ENCODE measurements around the gene PCDH15.
"Not testable (repeated sequence)": the region's sequence is repeated elsewhere in the genome, so short reads cannot be mapped to it uniquely, and the experiment has no call there.

The PCDH15 gene

DNA sequence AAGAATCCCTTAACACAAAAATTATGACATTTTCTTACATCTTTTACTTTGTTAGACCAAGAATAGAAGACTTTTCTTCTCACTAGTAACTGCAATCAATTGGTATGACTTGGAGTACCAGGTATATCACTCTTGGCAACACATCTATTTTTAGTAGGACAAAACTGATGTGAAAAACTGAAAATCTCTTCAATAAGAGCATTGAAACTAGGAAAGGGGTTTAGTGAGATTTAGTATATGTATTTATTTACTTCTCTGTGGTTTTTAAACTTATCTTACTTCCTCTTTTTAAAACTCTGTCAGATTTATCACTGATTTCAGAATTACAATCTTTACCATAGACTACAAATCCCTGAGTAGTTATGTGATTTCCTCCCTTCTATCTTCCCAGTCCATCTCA lies 366.2 kb downstream of the PCDH15 start:
- intact Hi-C loops (cut with DNase I) = no loop called here
- no peak for DNase-seq

DNA sequence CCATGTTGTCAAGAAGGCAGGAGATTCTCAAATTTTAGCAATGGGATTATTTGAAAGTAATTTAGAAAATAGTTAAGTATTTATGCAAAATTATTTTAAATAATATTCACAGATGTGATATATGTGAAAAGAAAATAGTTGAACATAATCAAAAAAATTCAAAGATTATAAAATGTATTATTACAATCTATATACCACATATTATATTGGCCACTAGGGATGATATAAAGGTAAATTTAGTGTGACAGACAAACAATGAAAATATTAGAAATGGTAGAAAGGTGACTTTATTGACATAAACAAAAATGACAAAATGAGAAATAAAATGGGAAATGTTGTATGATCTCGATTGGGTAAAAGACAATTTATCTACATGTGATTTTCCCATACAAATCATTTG lies 385.5 kb downstream of the PCDH15 start:
- intact Hi-C loops (cut with DNase I) = no loop called here
- DNase-seq = no peak

GRCh38 chr10:54402576-54402975 lies 398.5 kb downstream of the PCDH15 start:
- no peak for DNase-seq
- intact Hi-C loops (cut with DNase I) = loop anchor here (5.0 kb wide), 3 partner anchors 405 to 805 kb away; no protein-coding TSS in a partner anchor

- no peak for DNase-seq
- intact Hi-C loops (cut with DNase I) = no loop called here
These were observed 405.0 kb downstream of the PCDH15 start for GRCh38 chr10:54396031-54396430.

DNA sequence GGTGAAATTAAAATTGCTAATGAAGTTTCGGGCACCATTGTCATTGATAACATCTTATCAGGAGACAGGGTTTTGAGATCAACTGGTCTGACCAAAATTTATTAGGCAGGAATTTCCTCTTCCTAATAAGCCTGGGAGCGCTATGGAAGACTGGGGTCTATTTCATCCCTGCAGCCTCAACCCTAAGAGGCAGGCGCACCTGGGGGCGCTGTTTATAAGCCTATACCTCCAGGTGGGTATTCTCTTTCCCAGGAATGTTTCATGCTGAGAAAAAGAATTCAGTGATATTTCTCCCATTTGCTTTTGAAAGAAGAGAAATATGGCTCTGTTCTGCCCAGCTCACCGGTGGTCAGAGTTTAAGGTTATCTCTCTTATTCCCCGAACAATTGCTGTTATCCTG lies 406.4 kb downstream of the PCDH15 start:
- DNase-seq; intact Hi-C loops (cut with DNase I): not testable (repeated sequence)

DNA sequence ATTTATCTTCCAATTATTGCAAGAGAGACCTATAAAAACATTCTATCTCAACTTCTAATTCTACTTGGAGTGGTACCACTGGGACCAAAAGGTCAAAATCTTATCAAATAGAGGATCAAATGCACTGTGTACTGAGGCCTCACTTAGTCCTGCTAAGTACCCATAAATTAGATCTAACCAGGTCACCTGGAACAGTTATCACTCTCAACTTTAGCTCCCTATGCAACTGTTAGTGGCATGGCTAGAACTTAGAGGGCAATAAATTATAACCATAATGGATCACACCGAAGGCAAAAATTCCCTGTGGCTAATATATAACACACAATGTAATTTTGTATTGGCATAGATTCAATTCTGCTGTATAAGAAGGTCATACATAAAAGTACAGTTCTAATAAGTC lies 428.9 kb downstream of the PCDH15 start:
- intact Hi-C loops (cut with DNase I) = no loop called here
- DNase-seq = no peak

DNA sequence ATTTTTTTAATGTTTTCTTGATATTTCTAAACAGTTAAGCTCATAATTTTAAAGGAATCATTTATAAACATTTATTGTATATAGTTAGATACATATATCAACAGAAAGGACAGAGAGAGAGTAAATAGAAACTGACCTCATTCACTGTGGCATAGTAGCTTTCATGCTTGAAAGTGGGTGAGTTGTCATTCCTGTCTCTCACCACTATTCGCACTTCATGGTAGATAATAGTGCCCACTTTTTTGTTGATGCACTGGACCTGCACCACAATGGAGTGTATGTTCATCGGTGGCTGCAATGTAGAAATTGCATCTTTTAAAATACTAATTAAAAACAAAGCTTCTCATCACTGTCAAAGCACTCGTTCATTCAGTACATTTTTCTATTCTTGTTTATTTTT lies 432.0 kb downstream of the PCDH15 start:
- intact Hi-C loops (cut with DNase I) = no loop called here

DNA sequence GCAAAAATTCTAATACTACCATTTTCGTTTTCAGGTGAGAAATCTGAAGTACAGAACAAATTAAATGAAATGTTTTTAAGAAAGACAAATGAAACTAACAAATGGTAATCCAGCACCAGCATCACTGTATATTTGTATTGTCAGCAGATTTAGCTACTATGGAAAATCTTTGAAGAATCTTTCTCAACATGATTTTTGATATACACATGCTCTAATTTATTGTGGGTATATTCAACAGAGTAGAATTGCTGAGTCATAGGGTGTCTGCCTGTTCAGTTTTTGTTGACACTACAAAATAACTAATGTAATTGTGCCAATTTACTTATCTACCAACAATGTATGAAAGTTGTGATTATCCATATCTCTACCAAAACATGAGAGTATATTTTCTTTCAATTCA lies 437.6 kb downstream of the PCDH15 start:
- no peak for DNase-seq
- intact Hi-C loops (cut with DNase I) = no loop called here

More for the DNA sequence above, 432.0 kb downstream of the PCDH15 start:
- DNase-seq = no peak

GRCh38 chr10:54342058-54342457 lies 459.0 kb downstream of the PCDH15 start:
- DNase-seq = no peak
- intact Hi-C loops (cut with DNase I) = no loop called here

- no peak for DNase-seq
- intact Hi-C loops (cut with DNase I) = no loop called here
These were observed 465.7 kb downstream of the PCDH15 start for GRCh38 chr10:54335296-54335695.

DNA sequence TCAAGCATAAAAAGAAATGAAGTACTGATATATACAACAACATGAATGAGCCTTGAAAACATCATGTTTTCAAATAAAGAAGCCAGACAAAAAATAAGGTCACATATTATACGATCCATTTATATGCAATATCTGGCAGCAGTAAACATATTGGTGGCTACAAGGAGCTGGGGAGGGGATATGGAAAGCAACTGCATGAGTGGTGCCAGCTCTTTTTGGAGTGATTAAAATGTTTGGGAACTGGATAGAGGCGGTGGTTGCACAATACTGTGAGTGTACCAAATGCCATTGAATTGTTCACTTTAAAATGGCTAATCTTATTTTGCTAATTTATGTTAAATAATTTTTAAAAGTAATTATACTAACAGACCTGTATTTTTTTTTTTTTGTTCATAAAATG lies 481.7 kb downstream of the PCDH15 start:
- intact Hi-C loops (cut with DNase I) = no loop called here
- DNase-seq = no peak

DNA sequence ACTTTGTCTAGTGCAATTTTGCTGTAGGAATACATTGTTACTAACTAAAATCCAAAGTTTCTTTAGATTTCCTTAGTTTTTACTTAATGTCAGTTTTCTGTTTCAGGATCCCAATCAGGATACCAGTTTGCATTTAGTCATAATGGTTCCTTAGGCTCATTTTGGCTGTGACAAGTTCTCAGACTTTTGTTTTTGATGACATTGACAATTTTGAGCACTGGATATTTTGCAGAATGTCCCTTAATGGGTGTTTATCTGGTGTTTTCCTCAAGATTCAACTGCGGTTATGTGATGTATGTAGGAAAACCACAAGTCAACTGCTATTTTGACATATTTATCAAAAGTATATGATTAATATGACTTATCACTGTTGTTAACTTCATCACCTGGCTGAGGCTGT lies 482.6 kb downstream of the PCDH15 start:
- intact Hi-C loops (cut with DNase I) = no loop called here
- DNase-seq = no peak

GRCh38 chr10:54314430-54314829 lies 486.6 kb downstream of the PCDH15 start:
- intact Hi-C loops (cut with DNase I) = no loop called here
- DNase-seq = no peak

GRCh38 chr10:54284526-54285193 lies 516.4 kb downstream of the PCDH15 start:
- intact Hi-C loops (cut with DNase I) = no loop called here
- no peak for DNase-seq

DNA sequence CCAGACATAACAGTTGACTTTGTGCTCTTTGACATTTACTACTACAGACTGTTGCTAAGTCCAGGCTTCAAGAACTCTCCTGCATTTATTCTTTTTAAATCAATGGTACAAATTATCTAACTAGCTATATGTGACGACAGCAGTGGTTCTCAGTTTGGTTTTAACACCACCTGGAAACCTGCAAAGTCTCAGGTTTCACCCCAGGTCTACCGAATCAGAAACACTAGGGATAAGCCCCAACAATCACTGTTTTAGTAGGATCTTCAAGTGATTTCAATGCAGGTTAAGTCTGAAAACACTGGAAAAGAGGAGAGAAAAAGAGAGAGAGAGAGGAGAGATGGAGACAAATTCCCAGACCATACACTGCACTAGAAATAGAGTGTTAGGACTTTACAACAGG lies 519.0 kb downstream of the PCDH15 start:
- intact Hi-C loops (cut with DNase I) = no loop called here
- no peak for DNase-seq

- no peak for DNase-seq
- intact Hi-C loops (cut with DNase I) = no loop called here
These were observed 534.6 kb downstream of the PCDH15 start for GRCh38 chr10:54266395-54266794.

- intact Hi-C loops (cut with DNase I) = no loop called here
- peak in 1 of 10 donors; percentile 40 for DNase-seq
These were observed 538.3 kb downstream of the PCDH15 start for GRCh38 chr10:54262726-54263125.

GRCh38 chr10:54259104-54259503 lies 541.9 kb downstream of the PCDH15 start:
- DNase-seq = no peak
- intact Hi-C loops (cut with DNase I) = no loop called here

DNA sequence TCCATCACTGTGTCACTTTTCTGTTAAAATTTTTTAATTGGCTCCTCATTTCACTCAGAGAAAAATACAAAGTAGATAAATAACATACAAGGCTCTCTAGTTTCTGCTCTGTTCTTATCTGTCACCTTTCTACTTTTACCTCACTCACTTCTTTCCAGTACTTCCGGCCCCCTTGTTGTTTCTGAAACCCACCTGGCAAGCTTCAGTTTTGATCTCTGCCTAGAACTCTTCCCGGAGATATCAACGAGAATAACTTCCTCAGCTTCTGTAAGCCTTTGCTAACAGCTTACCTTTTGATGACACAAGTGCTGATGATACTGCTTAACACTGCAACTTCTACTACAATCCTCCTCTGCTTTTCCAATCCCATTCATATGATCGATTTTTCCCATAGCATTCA lies 566.2 kb downstream of the PCDH15 start:
- DNase-seq = no peak
- intact Hi-C loops (cut with DNase I) = no loop called here

GRCh38 chr10:54203401-54203800 lies 597.6 kb downstream of the PCDH15 start:
- intact Hi-C loops (cut with DNase I) = no loop called here
- DNase-seq = no peak

- intact Hi-C loops (cut with DNase I) = no loop called here
- DNase-seq = no peak
These were observed 603.0 kb downstream of the PCDH15 start for GRCh38 chr10:54198051-54198450.

- intact Hi-C loops (cut with DNase I) = no loop called here
- DNase-seq = no peak
These were observed 606.2 kb downstream of the PCDH15 start for GRCh38 chr10:54194806-54195205.

DNA sequence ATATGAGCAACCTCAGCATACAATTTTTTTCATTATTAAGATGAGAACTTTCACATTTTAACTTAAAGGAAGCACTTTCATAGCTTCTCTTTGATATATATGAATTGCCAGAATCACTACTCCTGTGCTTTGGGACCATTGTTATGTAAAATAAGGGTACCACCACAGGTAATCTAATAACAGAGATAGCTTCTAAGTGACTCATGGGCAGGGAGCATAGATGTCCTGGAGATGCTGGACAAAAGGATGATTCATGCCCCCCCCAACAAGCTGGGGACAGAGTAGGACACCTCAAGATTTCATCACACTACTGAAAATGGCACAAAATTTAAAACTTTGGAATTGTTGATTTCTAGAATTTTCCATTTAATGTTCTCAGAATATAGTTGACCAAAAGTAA lies 641.1 kb downstream of the PCDH15 start:
- DNase-seq = no peak
- intact Hi-C loops (cut with DNase I) = no loop called here
